HK-2 (cell line): ENCODE data around the gene FMO3.

ENCODE experiments used
- DNase-seq: peaks from one replicate; pipeline ENCODE4 v3.0.0-alpha.2; 2018; ENCODE audit not compliant: unreplicated experiment

The FMO3 gene

GRCh38 chr1:171116676-171117075 lies 26.0 kb downstream of the FMO3 start:
- DNase-seq, result no peak

GRCh38 chr1:171117085-171117484 lies 26.4 kb downstream of the FMO3 start:
- DNase-seq, result no peak

- no peak for DNase-seq
Measured at GRCh38 chr1:171119648-171120047, 28.9 kb downstream of the FMO3 start.

GRCh38 chr1:171122299-171122698 lies 31.6 kb downstream of the FMO3 start:
- no peak for DNase-seq

DNA sequence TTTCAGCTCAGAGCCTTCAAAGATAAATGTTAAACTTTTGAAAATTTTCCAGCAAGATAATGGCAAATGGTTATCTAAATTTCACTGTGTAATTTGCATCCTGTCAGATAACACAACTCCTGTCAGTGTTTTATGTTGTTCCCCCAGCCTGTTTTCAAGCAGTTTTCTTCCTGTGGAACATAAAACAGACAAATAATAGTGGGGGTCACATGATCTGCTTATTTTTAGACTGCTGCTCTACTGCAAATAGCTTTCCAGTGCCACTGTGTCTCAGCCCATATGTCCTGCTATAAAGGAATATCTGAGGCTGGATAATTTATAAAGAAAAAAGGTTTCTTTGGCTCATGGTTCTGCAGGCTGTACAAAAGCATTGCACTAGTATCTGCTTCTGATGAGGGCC lies 32.2 kb downstream of the FMO3 start:
- DNase-seq, result no peak

DNA sequence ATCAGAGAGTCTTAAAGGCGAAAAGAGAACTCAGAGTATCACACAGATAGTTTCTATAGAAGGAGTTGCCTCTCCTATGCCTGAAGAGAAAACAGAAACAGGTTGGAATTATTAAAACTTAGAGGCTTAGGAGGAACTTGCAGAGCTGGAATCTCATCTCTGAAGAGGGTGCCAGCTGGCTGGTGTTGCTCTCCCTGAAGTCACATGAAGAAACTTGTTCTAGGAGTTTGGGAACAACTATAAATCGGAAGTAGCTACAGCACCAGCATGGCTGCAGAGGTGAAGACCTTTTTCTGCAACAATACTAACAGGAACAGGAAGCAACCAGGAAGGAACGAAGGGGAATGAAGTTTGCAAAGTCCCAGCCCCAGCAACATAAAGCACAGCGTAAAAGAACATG lies 35.8 kb downstream of the FMO3 start:
- no peak for DNase-seq

GRCh38 chr1:171127099-171127498 lies 36.4 kb downstream of the FMO3 start:
- DNase-seq, result no peak

GRCh38 chr1:171127501-171127900 lies 36.8 kb downstream of the FMO3 start:
- no peak for DNase-seq

DNA sequence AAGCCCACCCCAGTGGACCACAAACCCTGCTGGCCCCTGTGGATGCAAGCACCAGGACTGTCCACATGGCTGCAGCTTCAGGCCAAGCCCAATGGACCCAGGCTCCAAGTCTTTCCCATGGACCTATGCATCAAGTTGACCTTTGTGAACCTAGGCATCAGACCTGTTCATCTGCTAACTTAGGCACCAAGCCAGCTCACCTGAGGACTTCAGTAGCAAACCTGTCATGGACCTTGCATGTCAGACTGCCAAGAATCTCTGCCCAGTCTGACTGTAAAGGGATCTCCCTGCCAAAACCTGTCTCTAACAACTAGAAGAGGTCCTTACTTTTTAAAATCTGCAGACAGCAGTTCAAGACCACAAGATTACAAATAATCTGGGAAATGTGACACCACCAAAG lies 37.8 kb downstream of the FMO3 start:
- DNase-seq, result no peak

- no peak for DNase-seq
Measured at GRCh38 chr1:171134204-171134923, 43.7 kb downstream of the FMO3 start.

DNA sequence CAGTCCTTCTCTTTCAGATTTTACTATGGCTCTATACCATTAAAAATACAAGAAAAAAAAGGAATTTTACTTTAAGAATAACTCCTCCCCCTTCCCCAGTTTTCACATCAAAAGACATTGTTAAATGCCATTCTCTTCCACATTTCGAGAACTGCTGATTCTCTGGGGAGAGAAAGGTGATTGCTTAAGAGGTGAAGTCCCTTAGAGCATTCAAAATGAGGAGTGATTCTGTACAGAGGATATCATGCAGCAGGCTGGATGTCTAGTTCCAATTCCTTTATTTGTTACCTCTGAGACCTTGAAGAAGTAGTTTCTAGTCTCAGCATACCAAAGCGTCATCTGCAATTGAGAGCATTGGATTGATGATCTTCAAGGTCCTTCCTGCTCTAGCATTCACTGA lies 46.9 kb downstream of the FMO3 start:
- DNase-seq, result no peak

GRCh38 chr1:171138980-171139379 lies 48.3 kb downstream of the FMO3 start:
- DNase-seq, result no peak

DNA sequence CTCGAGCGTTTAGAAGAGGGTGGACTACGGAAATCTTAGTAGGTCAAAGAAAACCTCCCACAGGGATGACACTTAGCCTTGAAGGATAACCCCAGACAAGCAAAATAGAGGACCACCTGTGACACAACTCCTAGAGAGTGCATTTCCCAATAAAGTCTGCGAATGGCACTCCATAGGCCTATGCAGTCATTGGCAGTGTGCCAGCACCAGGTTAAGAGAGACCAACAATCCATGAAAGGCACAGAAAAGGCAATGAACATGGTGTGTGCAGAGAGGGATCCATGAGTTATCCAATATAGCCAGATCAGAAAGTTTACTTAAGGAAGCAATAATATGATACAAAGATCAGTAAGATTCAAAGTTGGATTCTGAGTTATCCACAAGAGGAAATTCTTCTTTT lies 49.2 kb downstream of the FMO3 start:
- DNase-seq, result no peak

DNA sequence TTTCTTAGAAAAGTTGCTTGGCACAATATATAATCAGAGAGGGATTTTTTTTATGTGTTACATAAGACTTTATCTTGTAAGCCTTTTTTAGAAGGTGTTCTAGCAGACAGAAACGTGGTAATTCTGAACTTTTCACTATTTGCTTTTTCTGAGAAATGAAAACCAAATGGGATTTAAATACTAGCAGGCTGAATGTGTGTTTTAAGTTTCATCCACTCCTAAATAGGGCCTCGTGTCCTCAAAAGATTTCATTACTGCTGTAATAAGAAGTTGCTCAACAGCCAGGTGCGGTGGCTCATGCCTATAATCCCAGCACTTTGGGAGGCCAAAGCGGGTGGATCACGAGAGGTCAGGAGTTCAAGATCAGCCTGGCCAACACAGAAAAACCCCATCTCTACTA lies 49.7 kb downstream of the FMO3 start:
- DNase-seq, result no peak

GRCh38 chr1:171140956-171141687 lies 50.4 kb downstream of the FMO3 start:
- no peak for DNase-seq

GRCh38 chr1:171141688-171142415 lies 51.1 kb downstream of the FMO3 start:
- DNase-seq, result no peak

DNA sequence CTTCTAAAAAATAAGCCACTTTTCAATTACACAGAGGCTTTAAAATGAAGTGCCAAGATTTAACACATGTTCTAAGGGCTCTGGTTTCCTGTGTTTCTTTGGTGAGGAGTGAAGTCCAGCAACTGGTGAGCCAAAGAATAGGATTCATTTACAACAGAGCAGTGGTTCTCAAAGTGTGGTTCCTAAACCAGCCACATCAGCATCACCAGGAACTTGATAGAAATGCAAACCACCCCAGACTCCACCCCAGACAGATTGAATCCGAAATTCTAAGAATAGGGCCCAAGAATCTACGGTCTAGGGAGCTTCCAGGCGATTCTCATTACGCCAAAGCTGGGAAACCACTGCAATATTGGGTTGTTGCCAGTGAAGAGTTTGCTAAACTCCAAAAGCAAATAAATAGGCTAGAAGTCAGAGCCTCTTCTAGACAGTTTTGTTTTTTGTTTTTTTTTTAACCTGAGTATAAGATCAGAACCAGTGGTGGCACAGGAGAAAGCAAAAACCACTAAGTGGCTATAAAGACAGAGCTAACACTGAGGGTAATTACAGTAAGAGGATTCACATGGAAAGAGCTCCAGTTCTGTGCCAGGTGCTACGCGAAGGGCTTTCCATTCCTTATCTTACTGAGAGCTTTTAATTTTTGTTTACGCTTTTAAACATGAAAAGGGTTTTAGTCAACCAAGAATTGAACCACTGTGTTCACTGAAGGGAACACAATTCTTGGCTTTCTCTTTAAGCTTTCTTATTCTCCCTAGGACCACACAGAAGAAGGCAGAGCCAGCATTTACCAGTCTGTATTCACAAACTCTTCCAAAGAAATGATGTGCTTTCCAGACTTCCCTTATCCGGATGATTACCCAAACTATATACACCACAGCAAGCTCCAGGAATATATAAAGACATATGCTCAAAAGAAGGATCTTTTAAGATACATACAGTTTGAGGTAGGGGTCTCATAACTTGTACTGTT lies 52.0 kb downstream of the FMO3 start:
- DNase-seq, result no peak

- no peak for DNase-seq
Measured at GRCh38 chr1:171150156-171150555, 59.5 kb downstream of the FMO3 start.

DNA sequence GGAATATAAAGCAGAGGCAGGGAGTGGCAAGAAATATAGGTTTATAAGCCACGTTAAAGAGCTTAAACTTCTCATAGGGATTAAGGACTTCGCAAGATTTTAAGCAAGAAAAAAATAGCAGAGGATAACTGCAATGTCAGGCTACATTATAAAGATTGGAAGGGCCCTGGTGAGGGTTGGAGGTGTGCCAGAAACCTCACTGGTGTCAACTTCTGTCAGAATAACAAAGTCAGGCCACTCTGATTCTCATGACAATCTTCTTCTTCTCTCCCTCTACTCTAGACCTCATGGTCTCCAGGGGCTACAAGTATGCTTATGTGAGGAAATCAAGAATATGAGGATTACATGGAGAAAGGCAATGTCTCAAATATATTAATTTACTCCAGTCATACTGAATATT lies 61.8 kb downstream of the FMO3 start:
- no peak for DNase-seq

DNA sequence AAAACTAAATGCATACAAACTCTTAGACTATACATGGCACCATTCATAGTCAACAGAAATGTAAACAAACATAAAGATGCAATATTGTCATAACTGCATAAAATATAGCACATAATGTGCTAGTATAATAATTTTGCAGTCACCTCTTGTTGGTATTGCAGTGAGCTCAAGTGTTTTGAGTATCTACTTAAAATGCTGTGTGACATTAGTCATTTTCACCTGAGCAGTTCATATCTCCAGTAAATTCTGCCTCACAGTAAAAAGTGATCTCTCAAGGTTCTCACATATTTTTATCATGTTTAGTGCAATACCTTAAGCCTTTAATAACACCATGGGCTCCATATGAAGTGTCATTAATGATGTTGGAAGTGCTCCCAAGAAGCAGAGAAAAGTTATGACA lies 64.8 kb downstream of the FMO3 start:
- DNase-seq, result no peak

DNA sequence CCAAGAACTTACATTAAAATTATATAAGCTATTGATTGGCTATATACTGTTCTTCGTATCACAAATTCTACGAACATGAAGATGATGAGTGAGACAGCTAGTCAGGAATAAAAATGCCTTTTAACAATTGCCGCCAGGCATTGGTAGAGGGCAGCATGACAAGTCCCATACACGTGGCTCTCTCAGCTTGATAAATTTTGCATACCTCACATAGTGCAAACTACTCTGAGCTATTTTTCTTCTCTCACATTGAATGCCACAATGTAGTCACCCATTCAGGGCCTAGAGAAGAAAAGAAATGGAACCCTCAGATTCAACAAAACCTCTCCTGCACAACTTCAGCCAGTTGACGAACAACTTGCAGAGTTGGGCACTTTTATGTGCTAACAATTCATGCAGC lies 67.4 kb downstream of the FMO3 start:
- no peak for DNase-seq

- no peak for DNase-seq
Measured at GRCh38 chr1:171158551-171158950, 67.8 kb downstream of the FMO3 start.
